Omental fat pad (tissue), 4 donors: ENCODE data around the gene TLDC2. TPM values are rescaled to one million over a fixed set of nuclear protein-coding genes. Genes with fewer than 3 reads are reported as not detected.
"Not testable (repeated sequence)": the region's sequence is repeated elsewhere in the genome, so short reads cannot be mapped to it uniquely, and the experiment has no call there.

ENCODE experiments used
- ATAC-seq: fragments of 150-250 bp; one replicate; pipeline ENCODE4 v1.9.1; 2016; ENCODE audit warnings: mild to moderate bottlenecking, moderate library complexity; ENCODE audit not compliant: low FRiP score
- DNase-seq: peaks from one replicate; pipeline ENCODE4 v3.0.0-alpha.2; 2019; ENCODE audit warnings: low spot score
- CTCF ChIP-seq, 3 donors: fragments of 450-650 bp; IDR thresholded peaks; one replicate each; pipeline ENCODE4 v1.5.1; 2016 to 2017; ENCODE audit warnings: antibody characterized with exemption in 3 of 3, mild to moderate bottlenecking in 3 of 3, moderate library complexity in 2 of 3
- total RNA-seq, 4 donors: library from RNA; depleted of rRNA; stranded (reverse); fragments of >200 nt; gene quantifications; one replicate each; pipeline ENCODE4 v1.1.0, GENCODE V29; 2016

Gene TLDC2
- total RNA-seq, 4 donors from 2014 or later = 0.63 TPM; not detected in 3

GRCh38 chr20:36924167-36925045, 48.5 kb downstream of the TLDC2 start:
- no peak for DNase-seq
- no peak for TF ChIP-seq CTCF (IDR thresholded peaks at IDR 0.05)
- ATAC-seq = no peak

- no peak for TF ChIP-seq CTCF (IDR thresholded peaks at IDR 0.05)
- no peak for ATAC-seq
- no peak for DNase-seq
These were observed 49.3 kb downstream of the TLDC2 start for GRCh38 chr20:36925234-36925633.

GRCh38 chr20:36926653-36927200, 50.8 kb downstream of the TLDC2 start:
- no peak for ATAC-seq
- no peak for DNase-seq
- no peak for TF ChIP-seq CTCF (IDR thresholded peaks at IDR 0.05)

GRCh38 chr20:36927704-36928103, 51.8 kb downstream of the TLDC2 start:
- TF ChIP-seq CTCF (IDR thresholded peaks at IDR 0.05) = no peak
- DNase-seq = no peak
- no peak for ATAC-seq

GRCh38 chr20:36929290-36929689, 53.4 kb downstream of the TLDC2 start:
- TF ChIP-seq CTCF (IDR thresholded peaks at IDR 0.05) = no peak
- ATAC-seq (no peak), DNase-seq (no peak)

GRCh38 chr20:36929691-36930090, 53.8 kb downstream of the TLDC2 start:
- TF ChIP-seq CTCF (IDR thresholded peaks at IDR 0.05) = no peak

GRCh38 chr20:36932067-36932466, 56.1 kb downstream of the TLDC2 start:
- ATAC-seq, DNase-seq: not testable (repeated sequence)

More at GRCh38 chr20:36929691-36930090, 53.8 kb downstream of the TLDC2 start:
- DNase-seq = no peak
- ATAC-seq = no peak
